Hematopoietic multipotent progenitor cell treated with erythropoietin and hydrocortisone succinate and interleukin-3 and kit ligand, for 6 days (in vitro differentiated cells): ENCODE data around the gene SLC66A2.

Experiments used
- DNase-seq: peaks from one replicate; pipeline ENCODE4 v3.0.0-alpha.2; 2015

The SLC66A2 gene

DNA sequence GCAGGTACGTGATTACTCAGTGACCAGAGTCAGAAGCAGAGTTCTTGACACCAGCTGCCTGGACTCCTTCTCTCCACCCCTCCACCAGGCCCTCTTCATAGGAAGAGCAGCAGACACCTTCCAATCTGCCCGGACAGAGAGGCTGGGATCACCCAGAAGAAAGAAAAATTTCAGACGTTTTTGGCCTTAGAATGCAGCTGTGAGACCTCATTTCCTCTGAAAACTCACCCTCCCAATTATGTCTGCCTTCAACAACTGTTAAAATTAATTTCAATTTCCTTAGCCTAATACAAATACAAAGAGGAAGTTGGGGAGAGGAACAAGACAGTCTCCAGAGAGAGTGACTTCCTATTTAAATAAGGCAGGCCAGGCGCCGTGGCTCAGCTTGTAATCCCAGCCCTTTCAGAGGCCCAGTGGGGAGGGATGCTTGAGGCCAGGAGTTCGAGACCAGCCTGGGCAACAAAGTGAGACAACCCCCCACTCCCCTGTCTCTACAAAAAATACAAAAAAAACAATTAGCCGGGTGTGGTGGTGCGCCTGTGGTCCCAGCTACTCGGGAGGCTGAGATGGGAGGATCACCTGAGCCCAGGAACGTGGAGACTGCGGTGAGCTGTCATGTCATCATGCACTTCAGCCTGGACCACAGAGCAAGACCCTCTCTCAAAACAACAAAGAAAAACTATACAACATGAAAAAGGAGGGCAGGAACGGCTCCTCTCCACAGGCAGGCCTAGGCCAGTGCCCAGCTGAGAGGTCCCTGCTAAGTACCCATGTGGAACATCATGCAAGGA is 1.6 kb downstream of the SLC66A2 start:
- peak; percentile 77 for DNase-seq

DNA sequence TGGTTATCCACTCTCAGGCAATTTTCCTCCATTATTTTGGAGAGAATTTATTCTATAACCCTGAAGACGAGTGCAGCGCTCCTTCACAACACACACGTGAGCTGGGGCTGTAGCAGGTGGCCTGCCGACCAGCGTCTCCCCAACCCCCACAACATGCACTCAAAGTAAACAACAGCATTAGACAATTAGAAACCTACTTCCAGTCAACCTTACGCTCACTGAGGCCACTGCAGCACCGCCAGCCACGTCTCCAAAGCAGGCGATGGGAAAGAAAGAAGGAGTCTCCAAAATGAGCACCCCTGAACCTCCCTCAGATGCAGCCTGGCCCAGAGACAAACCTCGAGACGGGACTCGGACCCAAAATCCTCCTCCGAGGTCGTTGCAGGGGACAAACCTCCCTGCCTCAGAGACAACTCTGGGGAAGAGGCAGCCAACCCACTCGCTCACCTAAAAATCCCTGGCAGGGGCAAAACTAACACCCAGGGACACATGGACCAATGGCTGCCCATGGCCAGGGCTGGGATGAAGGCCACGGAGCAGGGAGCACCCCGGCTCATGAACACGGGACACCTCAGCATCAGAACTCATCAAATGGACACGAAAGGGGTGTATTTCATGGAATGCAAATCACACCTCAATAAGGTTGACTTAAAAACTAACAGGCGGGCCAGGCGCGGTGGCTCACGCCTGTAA is 2.6 kb downstream of the SLC66A2 start:
- no peak for DNase-seq

DNA sequence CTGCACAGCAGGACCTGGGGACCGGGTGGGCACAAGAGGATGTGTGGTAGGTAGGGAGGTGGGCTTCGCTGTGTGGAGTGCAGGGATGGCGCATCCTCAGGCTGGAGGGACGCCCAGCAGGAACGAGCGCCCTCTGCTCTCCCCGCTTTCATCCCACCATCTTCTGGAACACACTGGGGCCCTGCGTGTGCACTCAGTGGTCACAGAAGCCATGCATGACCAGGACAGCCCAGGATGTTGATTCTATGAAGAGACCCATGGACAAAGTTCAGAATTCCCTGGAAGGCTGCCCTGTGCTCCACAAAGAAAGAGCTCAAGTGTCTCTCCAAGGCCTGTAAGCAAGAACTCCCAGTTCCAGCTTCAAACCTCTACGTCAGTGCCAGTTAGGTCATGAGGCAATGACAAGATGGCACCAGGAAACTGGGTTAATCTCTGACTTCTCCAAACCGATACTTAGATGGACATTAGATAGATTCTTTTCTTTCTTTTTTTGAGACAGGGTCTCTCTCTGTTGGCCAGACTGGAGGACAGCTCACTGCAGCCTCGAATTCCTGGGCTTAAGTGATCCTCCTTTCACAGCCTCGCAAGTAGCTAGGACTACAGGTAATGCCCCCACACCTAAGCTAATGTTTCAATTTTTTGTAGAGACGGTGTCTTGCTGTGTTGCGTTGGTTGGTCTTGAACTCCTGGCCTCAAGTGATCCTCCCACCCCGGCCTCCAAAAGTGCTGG is 3.4 kb downstream of the SLC66A2 start:
- no peak for DNase-seq

DNA sequence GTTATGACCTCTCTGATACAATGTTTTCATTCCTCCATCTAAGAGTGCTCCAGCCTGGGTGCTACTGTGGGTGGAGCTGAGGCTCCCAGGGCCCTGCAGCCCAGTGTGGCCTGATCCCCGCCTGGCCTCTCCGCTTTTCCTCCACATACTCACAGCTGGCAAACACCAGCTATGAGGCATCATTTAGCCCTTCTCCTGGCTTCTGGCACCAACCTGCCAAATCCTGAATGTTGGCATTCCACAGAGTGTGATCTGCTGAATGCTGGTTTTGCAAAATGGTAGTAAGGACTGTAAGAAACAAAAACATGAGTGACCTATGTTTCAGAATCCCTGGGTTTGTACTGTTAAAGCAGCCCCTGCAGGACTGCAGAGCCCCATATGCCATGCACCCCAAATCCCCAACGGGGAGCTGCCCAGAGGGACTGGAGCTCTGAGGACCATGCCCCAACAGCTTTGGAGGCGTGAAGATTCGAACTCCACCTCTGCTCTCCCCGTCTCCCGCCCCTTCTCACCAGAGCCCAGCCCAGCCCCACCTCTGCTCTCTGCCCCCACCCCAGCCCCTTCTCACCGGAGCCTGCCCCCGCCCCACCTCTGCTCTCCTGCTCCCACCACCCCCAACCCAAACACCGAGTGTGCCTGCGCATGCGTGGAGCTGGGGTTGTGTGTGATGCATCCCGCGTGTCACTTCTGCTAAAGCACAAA is 4.2 kb downstream of the SLC66A2 start:
- DNase-seq, result no peak

DNA sequence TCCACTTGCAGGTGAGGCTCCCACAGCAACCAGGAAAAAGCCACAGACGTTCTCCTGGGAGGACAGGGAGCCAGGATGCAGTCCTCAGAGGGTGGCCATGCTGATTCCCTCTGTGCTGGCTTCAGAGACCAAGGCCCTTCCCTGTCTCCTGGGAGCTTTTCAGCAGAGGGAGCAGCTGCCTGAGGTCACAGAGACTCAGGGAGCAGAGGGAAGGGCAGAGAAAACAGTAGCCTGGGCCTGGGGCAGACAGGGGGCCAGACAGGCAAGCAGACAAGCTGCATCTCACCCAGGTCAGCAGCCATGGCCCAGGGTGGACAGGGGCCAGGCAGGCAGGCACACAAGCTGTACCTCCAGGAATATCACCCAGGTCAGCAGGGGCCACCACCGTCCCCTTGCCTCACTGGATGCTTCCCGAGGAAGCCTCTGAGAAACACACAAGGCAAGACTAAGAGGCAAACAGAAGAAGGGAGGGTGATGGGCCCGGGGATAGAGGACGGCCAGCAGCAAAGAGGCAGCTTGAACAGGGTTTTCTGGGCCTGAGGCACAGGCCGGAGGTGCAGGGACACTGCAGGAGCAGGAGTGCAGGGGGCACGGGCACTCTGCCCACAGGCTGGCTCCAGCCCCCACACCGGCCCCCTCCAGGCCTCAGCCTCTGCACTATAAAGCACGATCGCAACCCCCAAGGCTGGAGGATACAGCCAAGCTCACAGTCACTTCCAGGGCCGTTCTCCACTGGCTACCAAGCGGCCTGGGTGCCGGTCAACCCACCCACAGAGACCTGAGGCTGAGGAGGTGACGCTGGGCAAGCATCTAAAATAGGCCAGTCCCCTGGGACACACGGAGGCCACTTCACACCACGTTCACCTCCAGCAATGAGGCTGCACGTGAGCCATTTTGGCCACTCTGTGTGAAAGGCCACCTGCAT is 6.1 kb downstream of the SLC66A2 start:
- DNase-seq, result peak; percentile 24

DNA sequence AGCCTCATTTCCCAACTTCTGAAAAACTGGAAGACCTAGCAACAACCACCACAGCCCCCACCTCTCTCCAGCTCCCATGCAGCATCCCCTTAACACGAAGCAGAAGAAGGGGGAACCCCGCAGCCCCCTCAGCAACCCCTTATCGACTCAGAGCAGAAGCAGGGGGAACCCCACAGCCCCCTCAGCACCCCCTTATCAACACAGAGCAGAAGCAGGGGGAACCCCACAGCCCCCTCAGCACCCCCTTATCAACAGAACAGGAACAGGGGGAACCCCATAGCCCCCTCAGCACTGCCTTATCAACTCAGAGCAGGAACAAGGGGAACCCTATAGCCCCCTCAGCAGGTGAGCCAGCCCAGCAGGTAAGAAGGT is 6.7 kb downstream of the SLC66A2 start:
- DNase-seq, result peak; percentile 58

DNA sequence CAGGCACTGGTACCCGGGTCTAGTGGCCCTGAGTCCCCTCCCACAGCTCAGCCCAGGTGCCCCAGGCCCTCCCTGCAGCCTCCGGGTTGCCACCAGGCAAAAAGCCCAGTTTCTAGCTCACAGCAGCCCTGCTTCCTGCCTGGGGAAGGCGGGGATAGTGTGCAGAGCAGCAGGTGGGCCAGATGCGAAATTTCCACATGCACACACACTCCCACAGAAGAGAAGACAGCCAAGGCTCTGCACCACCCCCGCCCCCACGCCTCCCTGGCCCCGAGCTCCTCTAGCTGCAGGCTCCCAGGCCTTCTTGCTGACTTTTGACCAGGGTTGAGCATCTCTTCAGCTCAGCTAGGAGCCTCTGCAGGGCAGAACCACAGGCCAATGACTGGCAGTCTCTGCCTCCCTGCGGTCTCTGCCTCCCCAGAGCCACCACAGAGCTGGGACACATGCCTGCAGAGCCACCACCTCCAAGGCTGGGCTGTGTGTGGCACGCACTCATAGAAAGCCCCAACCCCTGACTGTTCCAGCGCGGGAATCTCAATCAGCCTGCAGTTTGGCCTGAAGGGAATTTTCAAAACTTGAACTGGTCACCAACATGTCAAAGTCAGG is 7.2 kb downstream of the SLC66A2 start:
- DNase-seq, result peak; percentile 72

DNA sequence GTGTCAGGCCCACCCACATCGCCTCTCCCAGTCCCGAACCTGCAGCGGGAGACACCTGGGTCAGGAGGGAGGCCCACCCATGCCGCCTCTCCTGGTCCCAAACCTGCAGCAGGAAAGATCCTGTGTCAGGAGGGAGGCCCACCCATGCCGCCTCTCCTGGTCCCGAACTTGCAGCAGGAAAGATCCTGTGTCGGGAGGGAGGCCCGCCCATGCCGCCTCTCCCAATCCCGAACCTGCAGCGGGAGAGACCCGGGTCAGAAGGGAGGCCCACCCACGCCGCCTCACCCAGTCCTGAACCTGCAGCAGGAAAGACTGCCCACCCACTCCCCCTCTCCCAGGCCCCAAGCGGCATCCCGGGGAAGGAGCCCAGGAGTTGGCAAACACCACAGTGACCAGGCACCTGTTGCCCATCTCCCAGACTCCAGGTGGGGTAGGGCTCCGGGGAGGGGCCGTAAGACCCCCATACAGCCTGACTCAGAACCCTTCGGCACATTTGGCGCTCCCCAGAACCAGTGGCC is 7.8 kb downstream of the SLC66A2 start:
- DNase-seq, result no peak

DNA sequence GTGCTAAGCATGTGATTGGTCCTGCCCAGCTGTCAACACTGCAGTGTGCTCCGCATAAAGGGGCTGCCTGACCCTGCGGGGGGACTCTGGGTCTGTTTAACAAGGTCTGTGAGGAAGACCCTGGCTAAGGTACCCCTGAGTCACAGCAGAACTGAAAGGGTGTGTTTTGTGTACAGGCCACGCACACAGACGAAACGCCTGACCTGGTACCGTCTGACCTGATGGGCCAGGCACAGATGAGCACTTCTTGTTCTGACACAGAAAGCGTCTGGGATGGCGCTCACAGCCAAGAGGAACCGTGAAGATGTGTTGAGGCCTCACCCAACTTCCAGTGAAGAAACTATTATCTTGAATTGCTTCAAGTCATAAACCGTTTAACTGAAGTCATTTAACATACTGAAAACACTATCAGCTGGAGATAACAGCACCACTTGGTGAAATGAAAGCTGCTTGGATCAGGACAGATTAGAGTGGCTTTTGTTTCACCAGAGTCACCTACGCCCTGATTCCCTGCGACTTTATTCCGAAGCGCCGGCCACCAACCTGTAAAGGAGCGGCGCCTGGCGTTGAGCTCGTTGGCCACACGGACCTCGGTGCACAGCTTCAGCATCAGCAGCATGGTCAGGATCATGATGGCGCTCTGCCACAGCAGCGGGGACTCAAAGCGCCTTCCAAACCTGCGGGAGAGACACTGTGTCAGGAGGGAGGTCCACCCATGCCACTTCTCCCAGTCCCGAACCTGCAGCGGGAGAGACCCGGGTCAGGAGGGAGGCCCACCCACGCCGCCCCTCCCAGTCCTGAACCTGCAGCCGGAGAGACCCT is 8.5 kb downstream of the SLC66A2 start:
- peak; percentile 93 for DNase-seq

DNA sequence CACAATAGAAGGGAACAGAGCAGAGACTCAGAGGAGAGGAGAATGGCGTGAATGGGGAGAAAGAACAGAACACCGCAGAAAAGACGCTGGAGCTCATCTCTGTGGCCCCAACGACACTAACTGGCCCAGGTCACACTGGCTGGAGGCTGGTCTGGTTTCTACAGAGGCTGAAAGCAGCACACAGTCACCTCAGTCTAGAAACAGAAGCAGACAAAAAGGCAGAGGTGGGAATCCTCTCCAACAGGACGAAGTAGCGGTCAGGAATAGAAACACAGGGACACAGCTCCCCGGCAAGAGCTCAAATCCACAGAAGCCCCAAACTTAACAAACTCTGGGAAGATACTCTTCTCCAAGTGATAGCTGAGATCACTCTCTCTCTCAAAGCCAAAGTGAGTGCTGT is 9.2 kb downstream of the SLC66A2 start:
- no peak for DNase-seq

DNA sequence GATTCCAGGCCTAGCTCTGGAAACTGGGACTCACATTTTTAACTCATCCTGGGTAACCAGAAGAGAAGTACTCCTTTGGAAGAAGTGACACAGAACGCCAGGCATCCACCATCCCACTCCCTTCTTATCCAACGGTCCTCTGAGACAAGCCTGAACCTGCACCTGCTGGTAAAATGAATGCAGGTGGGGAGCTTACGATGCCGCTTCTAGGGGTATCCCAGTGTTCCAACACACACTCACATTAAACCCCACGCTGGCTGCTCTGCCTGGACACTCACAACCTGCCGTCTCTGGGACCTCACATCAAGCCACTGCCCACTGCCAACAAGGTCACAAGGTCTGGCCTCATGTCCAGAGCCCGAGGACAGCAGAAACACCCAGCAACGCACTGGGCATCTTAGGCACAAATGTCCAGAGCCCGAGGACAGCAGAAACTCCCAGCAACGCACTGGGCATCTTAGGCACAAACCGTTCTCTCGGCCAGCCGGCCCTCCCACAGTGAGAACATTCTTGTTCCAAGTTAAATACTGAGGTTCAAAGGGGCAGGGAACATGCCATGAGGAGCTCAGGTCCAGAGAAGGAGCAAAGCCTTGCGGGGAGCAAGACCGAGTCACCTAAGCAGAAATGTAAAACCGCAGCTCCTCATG is 9.9 kb downstream of the SLC66A2 start:
- DNase-seq, result no peak

DNA sequence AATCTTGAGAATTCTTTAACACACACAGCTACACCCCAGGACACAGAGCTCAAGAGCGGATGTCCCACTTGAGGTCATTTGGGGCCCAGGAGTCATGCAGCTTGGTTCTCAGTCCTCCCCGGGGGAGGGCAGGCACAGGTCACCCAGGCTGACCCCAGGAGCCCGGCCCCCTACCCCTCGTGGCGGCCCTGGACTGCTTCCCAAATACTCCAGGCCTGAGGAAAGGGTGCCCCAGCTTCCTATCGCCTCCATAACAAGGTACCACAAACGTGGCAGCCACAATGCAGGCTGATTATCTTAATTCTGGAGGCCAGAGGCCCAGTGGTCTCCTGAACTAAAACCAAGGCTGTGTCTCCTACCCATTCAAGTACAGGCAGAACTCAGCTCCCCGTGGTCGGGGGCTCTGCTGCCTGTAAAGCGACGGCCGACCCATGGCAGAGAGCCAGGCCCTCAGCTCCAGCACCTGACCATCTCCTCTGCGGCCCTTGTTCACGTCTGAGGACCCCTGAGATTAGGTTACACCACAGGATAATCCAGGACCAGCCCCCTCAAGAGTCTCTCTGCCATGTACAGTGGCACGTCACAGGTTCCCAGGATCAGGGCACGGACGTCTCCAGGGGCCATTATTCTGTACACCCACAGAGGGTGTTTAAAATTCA is 10.5 kb downstream of the SLC66A2 start:
- DNase-seq, result no peak

DNA sequence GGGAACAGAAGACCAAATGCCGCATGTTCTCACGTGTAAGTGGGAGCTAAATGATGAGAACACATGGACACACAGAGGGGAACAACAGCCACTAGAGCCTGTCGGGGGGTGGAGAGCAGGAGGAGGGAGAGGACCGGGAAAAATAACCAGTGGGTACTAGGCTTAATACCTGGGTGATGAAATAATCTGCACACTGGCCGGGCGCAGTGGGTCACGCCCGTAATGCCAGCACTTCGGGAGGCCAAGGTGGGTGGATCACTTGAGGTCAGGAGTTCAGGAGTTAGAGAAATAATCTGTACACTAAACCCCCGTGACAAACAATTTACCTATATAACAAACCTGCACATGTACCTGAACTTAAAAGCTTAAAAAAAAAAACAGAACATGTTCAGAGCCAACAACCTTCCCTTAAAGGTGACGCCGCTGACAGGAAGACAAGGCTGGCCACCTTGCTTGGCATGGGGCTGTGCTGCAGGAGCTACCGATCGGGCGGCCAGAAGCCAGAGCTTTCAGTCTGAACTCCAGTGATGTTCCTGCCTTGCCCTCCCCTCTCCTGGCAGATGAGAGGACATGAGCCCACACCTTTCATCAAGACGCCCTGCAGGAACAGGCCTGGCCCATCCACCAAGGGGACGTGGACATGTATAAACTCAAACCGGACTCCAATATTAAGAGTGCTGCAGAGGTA is 11.2 kb downstream of the SLC66A2 start:
- no peak for DNase-seq

DNA sequence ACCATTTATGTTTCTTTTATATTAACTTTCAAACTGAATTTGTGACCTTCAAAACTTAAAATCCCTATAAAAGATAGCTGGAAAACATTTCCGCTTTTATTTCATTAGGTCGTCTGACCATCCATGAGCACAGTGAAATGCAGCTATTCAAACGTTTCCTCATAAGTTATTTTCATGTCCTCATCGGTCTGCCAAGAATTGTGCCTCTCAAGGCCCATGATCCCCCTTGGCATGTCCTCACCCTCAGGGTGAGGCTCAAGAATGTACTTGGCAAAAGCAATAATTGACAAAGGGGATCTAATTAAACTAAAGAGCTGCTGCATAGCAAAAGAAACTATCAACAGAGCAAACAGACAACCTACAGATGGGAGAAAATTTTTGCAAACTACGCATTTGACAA is 12.4 kb downstream of the SLC66A2 start:
- no peak for DNase-seq

DNA sequence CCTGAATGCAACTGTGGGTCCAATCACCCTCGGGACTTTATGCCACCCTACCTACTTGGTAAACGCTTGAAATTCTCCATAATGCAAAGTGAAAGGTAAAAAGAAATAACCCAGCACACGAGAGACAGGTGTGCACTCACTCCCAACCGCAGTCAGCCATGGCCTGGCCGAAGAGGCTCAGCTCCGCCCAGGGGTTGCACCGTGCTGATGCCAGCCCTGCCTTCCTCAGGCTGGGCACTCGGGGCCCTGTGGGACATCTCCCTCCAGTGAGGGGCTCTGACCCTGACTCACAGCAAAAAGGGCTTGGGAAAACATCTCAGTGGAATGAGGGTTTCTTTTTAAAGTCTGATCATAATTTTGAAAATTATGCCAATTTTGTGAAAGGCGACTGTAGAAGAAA is 13.3 kb downstream of the SLC66A2 start:
- DNase-seq, result no peak

DNA sequence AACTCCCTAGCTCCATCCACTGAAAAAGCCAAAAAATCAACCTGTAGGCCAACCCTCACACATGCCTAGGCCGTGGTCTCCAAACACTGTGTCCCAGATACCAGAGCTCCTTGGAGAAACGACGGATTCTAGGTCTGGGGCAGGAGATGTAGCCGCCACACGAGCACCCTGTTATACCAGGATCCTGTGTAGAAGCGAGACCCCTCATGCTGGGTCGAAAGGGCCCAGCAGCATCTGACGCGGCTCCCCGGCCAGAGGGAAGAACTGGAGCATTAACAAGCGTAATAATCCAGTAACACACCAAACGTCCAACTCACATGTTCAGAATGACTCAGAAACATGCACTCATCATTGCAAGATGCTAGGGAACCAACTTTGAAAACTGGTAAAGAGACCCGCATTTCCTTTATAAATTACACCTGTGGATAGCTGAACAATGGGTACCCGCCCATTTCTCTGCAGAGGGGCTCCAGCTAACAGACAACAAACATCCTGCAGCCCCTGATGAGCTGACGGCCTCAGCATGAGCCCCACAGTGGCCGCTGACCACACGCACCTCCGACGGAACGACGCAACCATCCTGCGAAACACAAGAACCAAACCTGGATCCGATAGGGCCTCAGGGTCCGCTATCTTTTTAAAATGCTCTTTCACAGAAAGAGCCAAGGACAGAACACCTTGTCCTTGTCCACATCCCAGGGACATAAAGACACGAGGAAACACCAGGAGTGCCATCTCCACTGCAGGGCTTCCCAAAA is 14.2 kb downstream of the SLC66A2 start:
- DNase-seq, result no peak

DNA sequence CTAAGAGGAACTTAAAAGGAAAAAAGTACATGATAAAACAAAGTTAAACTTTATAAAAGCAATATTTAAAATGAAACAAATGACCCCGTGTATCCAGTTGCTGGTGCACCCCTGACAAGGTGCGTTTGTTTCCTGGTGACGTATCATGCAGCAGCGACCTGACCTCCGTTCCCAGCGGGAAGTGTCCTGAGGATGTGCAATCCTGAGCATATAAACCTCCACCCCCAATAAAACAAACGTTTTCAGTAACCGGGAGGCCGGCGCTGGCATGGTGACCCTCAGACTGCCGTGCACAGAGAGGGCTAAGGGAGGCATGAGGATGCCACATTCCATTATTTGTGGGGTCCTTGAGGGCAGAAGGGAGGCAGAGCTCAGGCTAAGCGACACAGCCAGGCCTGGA is 14.8 kb downstream of the SLC66A2 start:
- DNase-seq, result no peak

DNA sequence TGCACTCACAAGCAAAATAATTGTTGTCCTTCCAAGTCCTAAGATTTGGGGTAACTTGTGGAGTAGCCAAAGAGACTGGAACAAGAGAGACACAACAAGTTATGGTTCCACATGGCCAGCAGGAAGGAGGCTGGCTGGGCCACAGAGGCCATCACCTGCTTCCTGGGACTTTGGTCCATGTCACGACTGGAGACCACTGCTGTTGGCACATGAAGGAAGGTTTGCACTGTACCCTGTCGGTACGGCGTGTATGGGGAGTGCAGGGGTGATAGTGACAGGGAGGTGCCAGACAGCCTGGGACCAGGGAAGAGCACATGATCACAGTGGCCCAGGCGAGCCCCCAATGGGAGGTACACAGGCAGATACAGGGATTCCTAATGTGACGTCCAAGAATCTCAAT is 15.5 kb downstream of the SLC66A2 start:
- DNase-seq, result no peak
